GM18511 (cell line): Measurements from ENCODE around the gene PBXIP1.

Experiments
- ATAC-seq: cut with Tn5 transposase; IDR thresholded peaks from one replicate; pipeline ENCODE4 v1.9.1; 2021; ENCODE audit warnings: mild to moderate bottlenecking, moderate library complexity; ENCODE audit not compliant: unreplicated experiment

The PBXIP1 gene

GRCh38 chr1:154973344-154974101 lies 17.6 kb upstream of the PBXIP1 start:
- no peak for ATAC-seq

- no peak for ATAC-seq
Measured at GRCh38 chr1:154972517-154973343, 16.8 kb upstream of the PBXIP1 start.

GRCh38 chr1:154972213-154972516 lies 16.3 kb upstream of the PBXIP1 start:
- ATAC-seq = no peak

GRCh38 chr1:154971341-154971998 lies 15.6 kb upstream of the PBXIP1 start:
- no peak for ATAC-seq

GRCh38 chr1:154970631-154971340 lies 14.9 kb upstream of the PBXIP1 start, which contains the start of gene SHC1:
Gene SHC1, minus strand, starts transcription at chr1:154970747. Its CDS starts 221 bp downstream, at chr1:154970526.
- no peak for ATAC-seq

GRCh38 chr1:154969860-154970452 lies 14.1 kb upstream of the PBXIP1 start:
- ATAC-seq = no peak

GRCh38 chr1:154969246-154969645 lies 13.3 kb upstream of the PBXIP1 start:
- ATAC-seq = no peak

GRCh38 chr1:154968731-154969130 lies 12.8 kb upstream of the PBXIP1 start:
- ATAC-seq = no peak

- no peak for ATAC-seq
Measured at GRCh38 chr1:154967331-154967950, 11.5 kb upstream of the PBXIP1 start.

- no peak for ATAC-seq
Measured at GRCh38 chr1:154966111-154966510, 10.2 kb upstream of the PBXIP1 start.

GRCh38 chr1:154964359-154964758 lies 8.5 kb upstream of the PBXIP1 start:
- ATAC-seq = no peak

GRCh38 chr1:154963643-154964042 lies 7.7 kb upstream of the PBXIP1 start:
- ATAC-seq = no peak

GRCh38 chr1:154962795-154963330 lies 7.0 kb upstream of the PBXIP1 start:
- ATAC-seq = no peak

GRCh38 chr1:154962156-154962749 lies 6.4 kb upstream of the PBXIP1 start:
- ATAC-seq = no peak

GRCh38 chr1:154961207-154962155 lies 5.6 kb upstream of the PBXIP1 start, which contains the start of gene PYGO2:
Gene PYGO2, minus strand, starts transcription at chr1:154961782. Its CDS starts 206 bp downstream, at chr1:154961576.
- ATAC-seq = peak; percentile 83

GRCh38 chr1:154960446-154961136 lies 4.7 kb upstream of the PBXIP1 start:
- no peak for ATAC-seq

- no peak for ATAC-seq
Measured at GRCh38 chr1:154959426-154959780, 3.5 kb upstream of the PBXIP1 start.
